Ishikawa (cell line): ENCODE results near the gene LAMA1.

Experiments
- CEBPB ChIP-seq: IDR thresholded peaks from 2 replicates; pipeline ENCODE4 v1.6.1; 2012
- CREB1 ChIP-seq: IDR thresholded peaks from 2 replicates; pipeline ENCODE4 v1.6.1; 2012; ENCODE audit warnings: low read depth
- EGR1 ChIP-seq: IDR thresholded peaks from 2 replicates; pipeline ENCODE4 v1.6.1; 2012
- EP300 ChIP-seq: IDR thresholded peaks from 2 replicates; pipeline ENCODE4 v1.6.1; 2012; ENCODE audit warnings: borderline replicate concordance
- FOXM1 ChIP-seq: IDR thresholded peaks from 2 replicates; pipeline ENCODE4 v1.6.1; 2012; ENCODE audit warnings: low read depth, borderline replicate concordance
- MAX ChIP-seq: IDR thresholded peaks from 2 replicates; pipeline ENCODE4 v1.6.1; 2012
- NFIC ChIP-seq: IDR thresholded peaks from 2 replicates; pipeline ENCODE4 v1.6.1; 2012
- RAD21 ChIP-seq: IDR thresholded peaks from 2 replicates; pipeline ENCODE4 v1.6.1; 2012; ENCODE audit warnings: low read depth
- REST ChIP-seq: IDR thresholded peaks from 2 replicates; pipeline ENCODE4 v1.6.1; 2012; ENCODE audit warnings: low read depth, mild to moderate bottlenecking
- TAF1 ChIP-seq: IDR thresholded peaks from 2 replicates; pipeline ENCODE4 v1.6.1; 2012; ENCODE audit warnings: low read depth, mild to moderate bottlenecking
- TCF12 ChIP-seq: IDR thresholded peaks from 2 replicates; pipeline ENCODE4 v1.6.1; 2012; ENCODE audit warnings: low read depth
- TEAD4 ChIP-seq: IDR thresholded peaks from 2 replicates; pipeline ENCODE4 v1.6.1; 2012
- USF1 ChIP-seq: IDR thresholded peaks from 2 replicates; pipeline ENCODE4 v1.6.1; 2012
- YY1 ChIP-seq: IDR thresholded peaks from 2 replicates; pipeline ENCODE4 v1.6.1; 2012; ENCODE audit warnings: low read depth
- ZBTB7A ChIP-seq: IDR thresholded peaks from 2 replicates; pipeline ENCODE4 v1.6.1; 2012; ENCODE audit warnings: low read depth

Gene LAMA1

GRCh38 chr18:6983366-6983765 is 134.2 kb downstream of the LAMA1 start:
- TF ChIP-seq CREB1 (no peak), USF1 (no peak), RAD21 (no peak), FOXM1 (no peak), TEAD4 (no peak), NFIC (no peak), EGR1 (no peak), TCF12 (no peak), EP300 (no peak), ZBTB7A (no peak), REST (no peak), MAX (no peak), CEBPB (no peak), YY1 (no peak)

GRCh38 chr18:6982398-6982797 is 135.2 kb downstream of the LAMA1 start:
- TF ChIP-seq ZBTB7A (no peak), REST (no peak), CREB1 (no peak), MAX (no peak), USF1 (no peak)

GRCh38 chr18:6980363-6980762 is 137.2 kb downstream of the LAMA1 start:
- TF ChIP-seq MAX (no peak), TAF1 (no peak), EGR1 (no peak), TCF12 (no peak), ZBTB7A (no peak), CREB1 (no peak), NFIC (no peak), FOXM1 (no peak)

GRCh38 chr18:6979954-6980353 is 137.6 kb downstream of the LAMA1 start:
- TF ChIP-seq CEBPB (no peak), NFIC (no peak), FOXM1 (no peak), REST (no peak), ZBTB7A (no peak), EP300 (no peak), EGR1 (no peak), YY1 (no peak), TCF12 (no peak), MAX (no peak), USF1 (no peak), TAF1 (no peak), CREB1 (no peak), TEAD4 (no peak)
